GM23338 (cell line): Measurements from ENCODE around the gene GEMIN2.

Experiments
- CREB1 ChIP-seq: fragments of 250-450 bp; sonication (Bioruptor Pico); IDR thresholded peaks from 2 replicates; pipeline ENCODE4 v1.5.0; 2020; ENCODE audit warnings: low read depth, mild to moderate bottlenecking, moderate library complexity
- CTCF ChIP-seq, 2 experiments: fragments of 200-600 bp in 1 of 2; sonication (generic) in 1 of 2; conservative IDR thresholded peaks; 2 replicates each; pipeline versions ENCODE4 v1.5.1 to v1.6.1; 2016 to 2017; ENCODE audit warnings: antibody characterized with exemption in 2 of 2, low read depth in 2 of 2, mild to moderate bottlenecking in 2 of 2, moderate library complexity in 1 of 2
- ETS1 ChIP-seq: IDR thresholded peaks from 2 replicates; pipeline ENCODE4 v1.6.1; 2016; ENCODE audit warnings: antibody characterized with exemption
- EZH2 ChIP-seq: fragments of 200-600 bp; sonication (generic); IDR thresholded peaks from one replicate; pipeline ENCODE4 v1.8.0; 2017; ENCODE audit warnings: antibody characterized with exemption, mild to moderate bottlenecking, low read depth; ENCODE audit not compliant: unreplicated experiment
- EZH2phosphoT487 ChIP-seq: fragments of 200-600 bp; sonication (generic); IDR thresholded peaks from one replicate; pipeline ENCODE4 v1.8.1; 2018; ENCODE audit warnings: antibody characterized with exemption; ENCODE audit not compliant: unreplicated experiment
- POLR2AphosphoS5 ChIP-seq: IDR thresholded peaks from 2 replicates; pipeline ENCODE4 v1.6.1; 2016; ENCODE audit warnings: antibody characterized with exemption, low read depth
- REST ChIP-seq: IDR thresholded peaks from one replicate; pipeline ENCODE4 v1.6.1; 2018; ENCODE audit warnings: antibody characterized with exemption; ENCODE audit not compliant: unreplicated experiment
- STAT1 ChIP-seq: IDR thresholded peaks from one replicate; pipeline ENCODE4 v1.6.1; 2016; ENCODE audit warnings: antibody characterized with exemption; ENCODE audit not compliant: unreplicated experiment

DNA sequence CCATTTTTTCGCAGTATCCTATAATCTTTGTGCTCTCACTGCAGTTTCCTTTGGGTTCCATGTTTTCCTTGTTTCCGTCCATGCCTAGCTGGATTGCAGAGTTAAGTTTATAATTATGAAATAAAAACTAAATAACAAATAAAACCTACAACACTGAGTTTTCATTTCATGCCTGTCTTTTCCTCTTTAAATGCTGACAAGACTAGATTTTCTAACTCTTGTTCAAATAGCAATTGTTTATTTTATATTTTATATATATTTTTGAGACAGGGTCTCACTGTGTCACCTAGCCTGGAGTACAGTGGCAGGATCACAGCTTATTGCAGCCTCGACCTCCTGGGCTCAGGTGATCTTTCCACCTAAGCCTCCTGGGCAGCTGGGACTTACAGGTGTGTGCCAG, 5.3 kb upstream of the GEMIN2 start:
- no peak for TF ChIP-seq ETS1
- no peak for TF ChIP-seq CREB1 (CRISPR knock-in tag)
- TF ChIP-seq CTCF (conservative IDR thresholded peaks at IDR 0.05; ENCODE audit: low read depth in 2 of 2): no peak
- no peak for TF ChIP-seq REST
- TF ChIP-seq POLR2AphosphoS5: no peak
- TF ChIP-seq STAT1: no peak
- no peak for TF ChIP-seq EZH2
- TF ChIP-seq EZH2phosphoT487: no peak
